AG10803 (cell line): ENCODE data around the gene CCDC33.

Source experiments
- DNase-seq: peaks from one replicate; pipeline ENCODE4 v3.0.0; 2010; ENCODE audit warnings: low read depth
- H3K4me3 ChIP-seq: 2 replicates; pipeline ENCODE4 v1.5.1; 2011; ENCODE audit warnings: mild to moderate bottlenecking, low read length, control low read depth
- CTCF ChIP-seq: conservative IDR thresholded peaks from 2 replicates; pipeline ENCODE4 v1.5.1; 2011; ENCODE audit warnings: mild to moderate bottlenecking, low read length, control low read depth, inconsistent platforms

The CCDC33 gene

GRCh38 chr15:74222240-74223119, 13.6 kb upstream of the CCDC33 start:
- DNase-seq = no peak
- H3K4me3 ChIP-seq = no peak overlapping the region
- TF ChIP-seq CTCF = no peak

DNA sequence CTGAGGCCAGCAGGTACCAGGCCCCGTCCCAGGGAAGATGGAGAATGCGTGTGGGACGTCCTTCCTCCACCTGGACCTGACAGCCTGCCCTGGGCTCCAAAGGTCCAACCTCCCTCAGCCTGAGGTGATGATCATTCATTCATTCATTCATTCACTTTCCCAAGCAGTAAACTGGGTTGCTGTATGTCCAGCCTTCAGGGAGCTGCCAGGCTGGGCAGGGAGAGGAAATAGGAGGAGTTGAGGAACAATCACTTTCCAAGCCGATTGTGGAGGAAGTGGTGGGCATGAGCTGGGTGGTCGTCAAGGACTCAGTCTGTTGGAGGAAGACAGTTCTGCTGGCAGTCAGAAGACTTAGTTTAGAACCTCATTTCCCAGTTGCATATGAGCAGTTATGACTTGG, 10.2 kb upstream of the CCDC33 start:
- no peak for TF ChIP-seq CTCF
- no peak for DNase-seq
- H3K4me3 ChIP-seq = no peak overlapping the region

- DNase-seq = no peak
- no peak for TF ChIP-seq CTCF
- H3K4me3 ChIP-seq = no peak overlapping the region
Observed at GRCh38 chr15:74226761-74227540, 9.2 kb upstream of the CCDC33 start.

GRCh38 chr15:74227968-74228722, 8.0 kb upstream of the CCDC33 start:
- DNase-seq = no peak
- no peak overlapping the region for H3K4me3 ChIP-seq
- no peak for TF ChIP-seq CTCF

GRCh38 chr15:74228723-74229081, 7.4 kb upstream of the CCDC33 start:
- TF ChIP-seq CTCF = no peak
- DNase-seq = no peak
- no peak overlapping the region for H3K4me3 ChIP-seq

- no peak for DNase-seq
- no peak for TF ChIP-seq CTCF
- H3K4me3 ChIP-seq = no peak overlapping the region
Observed at GRCh38 chr15:74229686-74230085, 6.4 kb upstream of the CCDC33 start.
